Right atrium auricular region (tissue), 2 donors: Measurements from ENCODE around the gene CTDSPL. TPM values are rescaled to one million over a fixed set of nuclear protein-coding genes. Genes with fewer than 3 reads are reported as not detected.

ENCODE experiments used
- DNase-seq: peaks from one replicate; pipeline ENCODE4 v3.0.0-alpha.2; 2019; ENCODE audit warnings: low spot score
- H3K27ac ChIP-seq, 2 donors: fragments of 200-600 bp; sonication (generic); 1 replicate in 1 of 2; 2 replicates in 1 of 2; pipeline ENCODE4 v1.5.1; 2016 to 2019
- H3K27me3 ChIP-seq, 2 donors: fragments of 200-600 bp; sonication (generic); one replicate each; pipeline versions ENCODE4 v1.5.1 to v1.6.0; 2017 to 2019
- H3K36me3 ChIP-seq: fragments of 200-600 bp; sonication (generic); one replicate; pipeline ENCODE4 v1.5.1; 2016
- H3K4me1 ChIP-seq, 2 donors: fragments of 200-600 bp; sonication (generic); one replicate each; pipeline versions ENCODE4 v1.5.1 to v1.6.0; 2017 to 2019
- H3K4me3 ChIP-seq, 2 donors: fragments of 200-600 bp; sonication (generic); 1 replicate in 1 of 2; 2 replicates in 1 of 2; pipeline ENCODE4 v1.5.1; 2017 to 2019; ENCODE audit warnings: mild to moderate bottlenecking in 1 of 2, moderate library complexity in 1 of 2
- H3K9me3 ChIP-seq, 2 donors: fragments of 200-600 bp; sonication (generic); one replicate each; pipeline ENCODE4 v1.5.1; 2019
- CTCF ChIP-seq, 2 donors: fragments of 200-600 bp; sonication (generic); IDR thresholded peaks; one replicate each; pipeline ENCODE4 v1.5.1; 2019; ENCODE audit warnings: antibody characterized with exemption in 2 of 2
- total RNA-seq, 2 donors: library from RNA; depleted of rRNA; stranded (reverse); fragments of >200 nt; gene quantifications; one replicate each; pipeline ENCODE4 v1.1.0, GENCODE V29; 2016

Gene CTDSPL
- total RNA-seq, 2 donors from 2014 or later, result 35.1 to 58.4 TPM

DNA sequence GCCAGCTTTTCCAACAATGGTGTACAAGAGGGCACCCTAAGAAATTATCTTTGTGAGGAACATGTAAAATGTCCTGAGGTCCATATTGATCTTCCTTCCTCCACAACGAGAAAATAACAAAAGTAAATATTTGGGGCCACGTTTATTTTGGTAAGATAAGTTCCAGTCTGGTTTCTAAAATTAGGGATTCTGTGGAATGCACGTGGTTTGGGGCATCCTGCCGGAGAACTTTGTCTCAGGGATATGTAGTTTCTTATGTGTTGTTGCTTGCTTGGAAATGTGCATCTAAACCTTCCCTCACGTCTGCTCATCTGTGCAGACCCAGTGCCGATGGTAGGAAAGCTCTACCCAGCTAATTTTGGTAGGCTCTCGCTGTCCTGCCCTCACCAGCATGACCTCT, 62.8 kb downstream of the CTDSPL start:
- Histone ChIP-seq H3K9me3 (peaks cover 0 to 5% of the 10 kb centered on the region in 2 donors), H3K27me3 (no peaks in the 10 kb centered on the region), H3K36me3 (no peaks in the 10 kb centered on the region), H3K4me1 (peaks cover 0 to 70% of the 10 kb centered on the region in 2 donors), H3K4me3 (no peak overlapping the region), H3K27ac (peak overlapping the region; percentile 60 to 84)
- TF ChIP-seq CTCF (IDR thresholded peaks at IDR 0.05), result no peak
- DNase-seq, result no peak

- peaks cover 0 to 63% of the 10 kb centered on the region in 2 donors for H3K4me1 ChIP-seq
- peak overlapping the region; percentile 60 to 84 for H3K27ac ChIP-seq
- no peak for DNase-seq
- no peak for TF ChIP-seq CTCF (IDR thresholded peaks at IDR 0.05)
- H3K27me3 ChIP-seq, result no peaks in the 10 kb centered on the region
- peaks cover 0 to 5% of the 10 kb centered on the region in 2 donors for H3K9me3 ChIP-seq
- no peaks in the 10 kb centered on the region for H3K36me3 ChIP-seq
- no peak overlapping the region for H3K4me3 ChIP-seq
These were observed 63.5 kb downstream of the CTDSPL start for GRCh38 chr3:37925157-37925556.

DNA sequence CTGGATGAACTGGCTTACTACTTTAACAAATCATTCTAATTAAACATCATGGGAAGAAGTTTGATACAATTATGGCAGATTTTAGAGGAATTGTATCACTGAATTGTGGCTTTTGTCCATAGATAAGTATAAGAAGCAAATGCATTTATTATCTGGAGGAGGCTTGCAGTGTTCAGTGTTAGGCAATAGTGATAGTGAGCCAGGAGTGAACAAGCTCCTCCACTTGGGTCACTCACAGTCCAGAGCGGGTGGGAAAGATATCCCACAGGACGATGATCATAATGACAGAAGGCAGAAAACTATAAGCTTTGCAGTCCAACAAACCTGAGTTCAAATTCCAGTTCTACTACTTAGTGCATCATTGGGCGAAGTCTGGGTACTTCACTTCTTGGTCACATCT, 64.9 kb downstream of the CTDSPL start:
- no peak overlapping the region for H3K4me3 ChIP-seq
- H3K9me3 ChIP-seq, result peaks cover 0 to 5% of the 10 kb centered on the region in 2 donors
- H3K27me3 ChIP-seq, result no peaks in the 10 kb centered on the region
- H3K4me1 ChIP-seq, result peaks cover 0 to 48% of the 10 kb centered on the region in 2 donors
- H3K36me3 ChIP-seq, result no peaks in the 10 kb centered on the region
- TF ChIP-seq CTCF (IDR thresholded peaks at IDR 0.05), result no peak
- H3K27ac ChIP-seq, result peak overlapping the region in 1 of 2 donors; percentile 55
- no peak for DNase-seq

- no peak overlapping the region for H3K27ac ChIP-seq
- H3K36me3 ChIP-seq, result no peaks in the 10 kb centered on the region
- peaks cover 0 to 30% of the 10 kb centered on the region in 2 donors for H3K4me1 ChIP-seq
- H3K27me3 ChIP-seq, result no peaks in the 10 kb centered on the region
- TF ChIP-seq CTCF (IDR thresholded peaks at IDR 0.05), result no peak
- H3K9me3 ChIP-seq, result peaks cover 0 to 5% of the 10 kb centered on the region in 2 donors
- DNase-seq, result no peak
- H3K4me3 ChIP-seq, result no peak overlapping the region
These were observed 68.8 kb downstream of the CTDSPL start for GRCh38 chr3:37930495-37930894.

DNA sequence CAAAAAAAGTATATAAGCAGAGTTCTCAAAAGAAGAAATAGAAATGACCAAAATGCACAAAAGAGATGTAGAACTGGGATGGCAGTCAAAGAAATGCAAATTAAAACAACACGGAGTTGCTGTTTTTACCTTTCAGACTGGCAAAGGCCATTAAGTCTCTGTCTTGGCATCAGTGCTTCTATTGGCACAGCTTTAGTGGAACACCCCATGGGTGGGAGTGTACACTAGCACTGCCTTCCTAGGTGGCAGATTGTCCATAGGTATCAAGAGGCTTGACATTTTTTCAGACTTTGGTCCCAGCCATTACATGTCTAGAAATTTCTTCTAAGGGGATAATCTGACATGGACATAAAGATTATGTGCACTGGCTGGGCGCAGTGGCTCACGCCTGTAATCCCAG, 70.8 kb downstream of the CTDSPL start:
- Histone ChIP-seq H3K27me3 (no peaks in the 10 kb centered on the region), H3K4me1 (peaks cover 0 to 36% of the 10 kb centered on the region in 2 donors), H3K36me3 (no peaks in the 10 kb centered on the region), H3K27ac (no peak overlapping the region), H3K9me3 (peaks cover 0 to 5% of the 10 kb centered on the region in 2 donors), H3K4me3 (no peak overlapping the region)
- DNase-seq, result no peak
- no peak for TF ChIP-seq CTCF (IDR thresholded peaks at IDR 0.05)

GRCh38 chr3:37934631-37935289, 73.1 kb downstream of the CTDSPL start:
- Histone ChIP-seq H3K9me3 (no peaks in the 10 kb centered on the region), H3K27me3 (no peaks in the 10 kb centered on the region), H3K4me3 (no peak overlapping the region), H3K4me1 (peaks cover 0 to 47% of the 10 kb centered on the region in 2 donors), H3K27ac (peak overlapping the region; percentile 62 to 69), H3K36me3 (no peaks in the 10 kb centered on the region)
- DNase-seq, result no peak
- no peak for TF ChIP-seq CTCF (IDR thresholded peaks at IDR 0.05)
